ENCODE measurements around the gene ZNF100.

- no peak for TF ChIP-seq CTCF (IDR thresholded peaks at IDR 0.05)
- no peak for TF ChIP-seq POLR2AphosphoS5 (IDR thresholded peaks at IDR 0.05; ENCODE audit: low read depth, low read length)
- TF ChIP-seq REST (IDR thresholded peaks at IDR 0.05; ENCODE audit: insufficient read depth in 1 of 2, low read depth in 2 of 2, low read length in 1 of 2) = no peak
Measured at GRCh38 chr19:21688464-21688863, 78.9 kb downstream of the ZNF100 start.
